Stimulated activated CD4-positive, alpha-beta T cell treated with anti-CD3 and anti-CD28 coated beads, Interleukin-2, amount 100 ng/mL, for 24 hours (primary cell): ENCODE measurements around the gene PIANP.

Source experiments
- DNase-seq, 2 donors: peaks; one replicate each; pipeline ENCODE4 v3.0.0-alpha.2; 2020

PIANP gene

DNA sequence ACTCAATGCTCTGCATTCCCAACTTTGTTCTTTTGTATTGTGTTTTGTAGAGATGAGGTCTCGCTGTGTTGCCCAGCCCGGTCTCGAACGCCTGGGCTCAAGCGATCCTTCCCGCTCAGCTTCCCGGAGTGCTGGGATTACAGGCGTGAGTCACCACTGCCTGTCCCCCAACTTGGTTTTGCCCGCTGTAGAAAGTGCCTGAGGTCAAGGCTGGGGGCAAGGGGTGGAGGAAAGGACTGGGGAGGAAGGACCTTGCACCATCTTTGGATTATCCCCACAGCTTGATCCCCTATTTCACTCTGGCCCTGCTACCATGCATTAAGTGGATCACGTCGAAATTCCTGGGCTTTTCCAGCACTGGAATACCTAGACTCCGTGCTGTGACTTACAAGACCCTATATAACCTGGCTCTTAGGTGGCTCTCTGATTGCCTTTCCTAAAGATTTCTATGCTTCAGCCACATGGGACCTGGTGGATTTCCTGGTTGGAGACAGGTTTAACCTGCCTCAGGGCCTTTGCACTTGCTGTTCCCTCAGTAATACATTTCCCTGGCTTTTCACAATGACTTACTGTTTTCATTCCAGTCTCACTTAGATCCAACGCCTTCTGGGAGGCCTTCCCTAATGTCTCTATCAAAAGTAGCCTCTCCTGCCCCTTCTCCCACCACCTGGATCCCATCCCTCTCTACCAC, 608 bp upstream of the PIANP start:
- no peak for DNase-seq

- peak; percentile 26 to 37 for DNase-seq
Observed at GRCh38 chr12:6699989-6700645, 498 bp downstream of the PIANP start.

DNA sequence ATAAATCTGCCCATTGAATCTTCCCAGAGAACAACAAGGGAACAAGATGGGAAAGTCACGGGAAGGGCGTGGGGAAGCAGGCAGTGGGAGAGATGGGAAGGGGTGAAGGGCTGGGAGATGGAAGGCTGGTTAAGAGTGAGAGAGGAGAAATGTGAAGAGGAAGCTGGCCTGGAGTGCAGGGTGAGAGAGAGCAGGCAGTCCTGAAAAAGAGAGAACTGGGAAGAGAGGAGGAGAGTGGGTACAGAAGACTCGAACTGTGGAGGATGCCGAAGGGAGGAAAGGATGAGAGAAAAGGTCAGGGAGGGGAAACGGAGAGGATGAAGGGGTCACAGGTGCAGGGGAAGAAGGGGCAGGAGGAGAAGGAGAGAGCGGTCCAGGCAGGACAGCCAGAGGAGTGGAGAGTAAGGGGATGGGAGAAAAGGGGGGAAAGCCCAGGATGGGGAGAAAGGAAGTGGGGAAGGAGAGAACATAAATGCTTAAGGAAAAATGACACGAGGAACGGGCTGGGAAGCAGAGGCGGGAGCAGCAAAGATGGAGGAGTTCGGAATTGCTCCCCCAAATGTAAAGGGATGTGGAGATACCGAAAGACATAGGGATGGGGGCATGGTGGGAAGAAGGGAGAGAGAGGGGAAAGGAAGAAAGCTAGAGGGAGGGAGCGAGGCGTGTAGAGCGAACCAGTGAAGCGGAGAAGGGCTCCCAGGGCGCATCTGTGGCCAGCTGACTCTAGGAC, 1.2 kb downstream of the PIANP start:
- DNase-seq: no peak

- no peak for DNase-seq
Observed at GRCh38 chr12:6698352-6699046, 2.1 kb downstream of the PIANP start.

GRCh38 chr12:6697584-6698351, 2.8 kb downstream of the PIANP start:
- no peak for DNase-seq

GRCh38 chr12:6696690-6697583, 3.7 kb downstream of the PIANP start:
- DNase-seq: no peak

DNA sequence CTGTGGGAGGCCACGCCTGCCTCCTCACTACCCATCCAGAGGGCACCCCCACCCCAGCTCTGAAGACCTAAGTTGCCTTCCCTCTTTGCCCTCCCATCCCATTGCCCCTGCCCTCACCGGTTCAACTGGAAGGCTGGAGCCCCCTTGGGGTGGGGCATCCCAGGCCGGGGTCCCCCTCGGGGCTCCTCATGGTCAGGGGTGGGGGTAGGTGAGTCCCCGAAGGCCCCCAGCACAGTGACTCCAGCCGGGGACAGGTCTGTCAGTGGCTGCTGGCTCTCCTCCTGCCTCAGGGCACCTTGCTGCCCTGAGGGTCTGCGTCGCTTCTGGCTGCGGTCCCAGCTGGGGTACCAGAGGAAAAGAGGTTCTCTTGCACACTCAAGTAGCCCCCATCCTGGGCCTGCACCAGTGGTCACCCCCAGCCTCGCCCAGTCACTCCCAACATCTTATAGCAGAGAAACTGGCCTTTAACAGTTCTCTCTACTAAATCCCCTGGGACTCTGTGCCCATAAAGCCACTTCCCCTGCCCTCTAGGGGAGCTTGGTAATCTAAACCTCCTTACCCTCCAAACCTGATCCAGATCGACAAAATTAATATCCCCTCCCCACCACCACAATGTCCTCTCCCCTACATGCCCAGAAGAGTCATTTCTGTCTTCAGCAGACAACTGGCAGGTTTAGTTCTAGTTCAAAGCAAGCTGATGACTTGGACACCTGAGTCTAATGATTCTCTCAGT, 5.1 kb downstream of the PIANP start:
- no peak for DNase-seq

- DNase-seq: no peak
Observed at GRCh38 chr12:6694701-6695100, 5.9 kb downstream of the PIANP start.

DNA sequence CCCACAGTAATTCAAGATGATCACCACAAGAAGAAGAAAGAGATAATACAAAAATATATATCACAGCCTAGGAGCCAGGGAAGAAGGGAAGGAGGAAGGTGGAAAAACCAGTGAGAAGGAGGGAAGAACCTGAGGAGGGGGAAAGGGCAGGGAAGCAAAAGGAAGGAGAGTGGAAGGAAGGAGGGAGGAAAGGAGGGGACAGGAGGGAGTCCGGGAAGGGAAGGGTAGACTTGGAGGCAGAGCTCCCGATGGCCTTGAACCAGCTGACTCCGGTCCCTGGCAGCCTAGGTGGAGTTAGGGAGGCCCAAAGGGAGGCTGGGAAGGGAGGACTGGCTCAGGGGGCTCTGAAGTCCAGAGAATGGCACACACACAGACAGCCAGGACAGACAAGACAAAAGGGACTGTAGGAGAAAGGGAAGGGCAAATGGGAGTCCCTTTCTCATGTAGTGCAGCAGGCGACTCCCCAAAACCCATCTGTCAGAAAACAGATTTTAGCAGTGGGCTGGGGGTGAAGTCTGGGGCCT, 6.7 kb downstream of the PIANP start:
- DNase-seq: no peak

- DNase-seq: no peak
Observed at GRCh38 chr12:6692888-6693287, 7.7 kb downstream of the PIANP start.

DNA sequence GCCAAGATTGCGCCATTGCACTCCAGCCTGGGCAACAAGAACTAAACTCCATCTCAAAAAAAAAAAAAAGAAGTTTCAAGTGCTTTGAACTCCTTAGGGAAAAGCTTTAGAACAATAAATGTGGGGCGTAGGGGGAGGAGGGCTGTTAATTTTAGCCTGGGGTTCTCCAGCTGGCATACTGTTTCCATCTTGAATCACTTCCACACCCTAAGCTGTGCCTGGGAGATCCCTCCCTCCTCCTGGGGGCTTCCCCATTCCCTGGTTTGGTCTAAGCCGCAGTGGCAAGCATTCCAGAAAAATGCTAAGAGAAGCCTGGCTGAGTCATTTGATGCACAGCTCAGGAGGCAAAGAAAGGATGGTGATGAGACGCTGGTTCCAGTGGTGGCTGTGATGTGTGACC, 9.1 kb downstream of the PIANP start:
- DNase-seq: no peak

- peak; percentile 91 to 93 for DNase-seq
Observed at GRCh38 chr12:6688999-6689882, 11.4 kb downstream of the PIANP start, which contains the start of gene ZNF384. Gene ZNF384, minus strand, starts transcription at chr12:6689375. Its CDS starts 9,855 bp downstream, at chr12:6679520.

DNA sequence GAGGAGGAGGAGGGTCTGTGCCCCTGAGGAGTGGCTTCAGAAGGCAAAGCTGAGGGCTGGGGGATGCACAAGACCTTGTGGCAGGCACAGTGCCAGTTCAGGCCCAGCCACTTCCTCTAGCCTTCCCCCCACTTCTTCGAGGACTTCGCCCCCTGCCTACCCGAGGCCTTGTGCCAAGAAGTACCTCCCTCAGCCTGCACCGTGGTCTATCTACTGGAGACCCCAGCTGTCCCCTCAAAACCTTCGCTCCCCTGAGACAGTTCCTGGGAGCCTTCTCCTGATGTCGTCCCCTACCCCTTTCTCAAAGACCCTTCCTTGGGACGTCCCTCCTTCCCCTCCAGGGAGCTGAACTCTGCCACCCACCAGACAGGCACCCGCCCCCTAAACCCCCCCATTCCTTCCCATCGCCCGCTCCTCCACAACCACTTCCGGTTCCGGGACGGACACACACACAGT, 12.0 kb downstream of the PIANP start:
- peak in 1 of 2 donors; percentile 46 for DNase-seq

DNA sequence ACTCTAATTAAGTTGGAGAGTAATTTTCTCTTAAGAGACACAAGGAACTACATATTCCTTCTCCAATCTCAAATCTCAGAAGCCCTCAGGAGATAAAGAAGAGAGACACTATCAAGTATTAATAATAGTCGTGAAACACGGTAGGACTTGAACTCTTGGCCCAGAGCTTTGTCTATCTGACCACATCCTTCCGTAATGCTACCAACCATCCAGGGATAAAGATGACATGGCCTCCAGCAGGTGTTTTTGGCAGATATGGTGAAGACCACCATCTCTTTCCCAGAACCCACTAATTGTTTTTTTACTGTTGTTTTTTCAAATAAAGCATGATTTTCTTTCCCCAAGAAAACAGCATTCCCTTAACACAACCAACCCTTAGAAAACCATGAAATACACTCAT, 14.8 kb downstream of the PIANP start:
- DNase-seq: no peak

GRCh38 chr12:6684609-6685008, 16.0 kb downstream of the PIANP start:
- peak; percentile 41 to 42 for DNase-seq

DNA sequence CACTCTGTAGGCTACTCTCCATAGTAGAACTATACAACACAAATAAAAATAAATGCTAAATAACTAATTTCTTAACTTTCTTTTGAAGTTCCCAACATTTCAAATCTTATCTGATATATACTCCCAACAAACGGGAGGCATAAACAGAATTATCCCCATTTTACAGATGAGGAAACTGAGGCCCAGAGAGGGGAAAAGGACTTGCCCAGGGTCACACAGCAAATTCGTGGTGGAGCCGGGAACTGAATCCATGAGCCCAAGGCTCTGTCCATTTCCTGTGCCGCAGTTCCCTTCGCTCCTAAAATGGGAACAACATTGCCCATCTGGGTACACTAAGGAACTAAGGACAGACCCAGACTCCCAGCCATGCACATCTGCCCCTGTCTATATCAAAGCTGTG, 23.7 kb downstream of the PIANP start:
- DNase-seq: no peak

DNA sequence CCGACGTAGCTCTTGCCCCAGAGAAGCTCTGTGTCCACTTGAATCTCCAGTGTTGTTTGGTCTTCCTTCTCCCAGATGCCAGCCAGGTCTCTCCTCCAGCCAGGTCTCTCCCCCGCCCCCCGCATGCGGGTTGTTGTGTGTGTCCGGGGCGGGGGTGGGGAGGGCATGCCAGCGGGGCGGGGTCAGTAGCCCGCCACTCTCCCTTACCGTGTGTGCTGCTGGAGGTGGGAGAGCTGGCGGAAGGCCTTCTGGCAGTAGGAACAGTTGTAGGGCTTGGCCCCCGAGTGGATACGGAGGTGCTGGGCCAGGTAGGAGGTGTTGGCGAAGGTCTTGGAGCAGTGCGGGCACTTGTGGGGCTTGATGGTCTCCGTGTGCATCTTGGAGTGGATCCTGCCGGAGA, 28.5 kb downstream of the PIANP start:
- no peak for DNase-seq

- DNase-seq: no peak
Observed at GRCh38 chr12:6667559-6668210, 32.9 kb downstream of the PIANP start.

DNA sequence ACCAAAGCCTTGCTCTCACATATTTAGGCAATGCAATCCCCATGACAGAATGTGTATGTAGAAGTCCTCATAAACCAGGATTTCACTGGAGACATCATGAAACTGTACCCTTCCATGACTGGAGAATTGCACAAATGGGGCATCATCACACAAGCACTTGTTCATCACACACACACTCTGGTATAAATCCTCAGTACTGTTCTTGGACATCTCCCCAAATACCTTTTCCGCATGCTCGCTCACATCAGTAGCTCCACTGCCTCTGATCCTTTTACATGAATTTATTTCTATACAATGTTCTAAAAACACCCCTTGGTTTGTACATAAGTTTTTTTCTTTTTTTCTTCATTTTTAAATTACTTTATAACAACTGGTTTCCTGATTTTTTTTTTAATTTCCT, 34.4 kb downstream of the PIANP start:
- DNase-seq: no peak
